ENCODE measurements around the gene RNF223. TPM values are rescaled to one million over a fixed set of nuclear protein-coding genes. Genes with fewer than 3 reads are reported as not detected.

The RNF223 gene
- total and polyA plus RNA-seq, 2 of the 13 experiments (the other 11 are each of a cell fraction or from before 2014, with no cell fraction given) = 0.03 TPM; not detected in 1

- no peaks in the 10 kb centered on the region for H3K27me3 ChIP-seq (ENCODE audit: control insufficient read depth in 1 of 2, insufficient read depth in 2 of 2, low read length in 2 of 2)
- H3K4me2 ChIP-seq (ENCODE audit: low read depth, low read length) = no peak overlapping the region
- in situ Hi-C loops (cut with HindIII; ENCODE audit: extremely low pct_ligation_motif_present, low pct_unique_long_range_greater_than_20kb) = no loop called here
- peaks cover 51 to 58% of the 10 kb centered on the region in 2 experiments; a peak in 4 of 5 replicates for H3K36me3 ChIP-seq (replicated peaks in 1 of 2; ENCODE audit: control insufficient read depth in 1 of 2, insufficient read depth in 2 of 2, low read length in 2 of 2)
- no peaks in the 10 kb centered on the region for H3K79me2 ChIP-seq (ENCODE audit: insufficient read depth, low read length)
- no TSS peak for BruUV-seq (replicated peaks)
- no peak overlapping the region for H3K27ac ChIP-seq (ENCODE audit: extremely low read length, insufficient read depth, low read length)
- H3K4me3 ChIP-seq (replicated peaks in 1 of 3; ENCODE audit: insufficient read depth in 1 of 3, low read depth in 2 of 3, low read length in 3 of 3) = no peak overlapping the region
- TF ChIP-seq MIER2 (CRISPR knock-in tag; IDR thresholded peaks at IDR 0.05) (no peak), HHEX (CRISPR knock-in tag; IDR thresholded peaks at IDR 0.05) (no peak), ERF (CRISPR knock-in tag; IDR thresholded peaks at IDR 0.05) (no peak), AGO2 (optimal IDR thresholded peaks at IDR 0.05; ENCODE audit: low read depth, low read length) (peak; percentile 55), RAD21 (CRISPR knock-in tag; IDR thresholded peaks at IDR 0.05) (no peak), ZNF326 (CRISPR knock-in tag; IDR thresholded peaks at IDR 0.05; ENCODE audit: borderline replicate concordance) (no peak)
- ATAC-seq (no peak), FAIRE-seq (no peak), DNase-seq (ENCODE audit: low spot score) (no peak)
- H4K20me1 ChIP-seq (ENCODE audit: insufficient read depth, low read length) = no peaks in the 10 kb centered on the region
- H3K4me1 ChIP-seq (ENCODE audit: insufficient read depth, low read length) = no peaks in the 10 kb centered on the region
- ChIA-PET POLR2A (no interaction called here), CTCF (ENCODE audit: low intra/inter-chr PET ratio, low total read pairs) (no interaction called here)
- H2AFZ ChIP-seq (ENCODE audit: low read length) = no peak overlapping the region
- 97% methylated on average over 17 of the region's 32 CpGs for whole genome bisulfite sequencing (ENCODE audit: low lambda C conversion rate)
- intact Hi-C loops (cut with micrococcal nuclease; ENCODE audit: unreplicated experiment) = no loop called here
- H3K9ac ChIP-seq (ENCODE audit: insufficient read depth, low read depth, low read length) = no peak overlapping the region
- no peaks in the 10 kb centered on the region for H3K9me3 ChIP-seq (ENCODE audit: low read length)
Observed at GRCh38 chr1:1050577-1051052, 23.5 kb downstream of the RNF223 start.

- no peak for FAIRE-seq
- CTCF ChIA-PET (ENCODE audit: low intra/inter-chr PET ratio, low total read pairs) = no interaction called here
- POLR2A ChIA-PET = no interaction called here
- no peak for DNase-seq (ENCODE audit: low spot score)
- 96% methylated on average over 7 of the region's 57 CpGs for WGBS (ENCODE audit: low lambda C conversion rate)
- no peaks in the 10 kb centered on the region for H4K20me1 ChIP-seq (ENCODE audit: insufficient read depth, low read length)
- no peaks in the 10 kb centered on the region for H3K4me1 ChIP-seq (ENCODE audit: insufficient read depth, low read length)
- in situ Hi-C loops (cut with HindIII; ENCODE audit: extremely low pct_ligation_motif_present, low pct_unique_long_range_greater_than_20kb) = no loop called here
- H3K4me3 ChIP-seq (replicated peaks in 1 of 3; ENCODE audit: insufficient read depth in 1 of 3, low read depth in 2 of 3, low read length in 3 of 3) = no peak overlapping the region
- no peaks in the 10 kb centered on the region for H3K27me3 ChIP-seq (ENCODE audit: control insufficient read depth in 1 of 2, insufficient read depth in 2 of 2, low read length in 2 of 2)
- no peaks in the 10 kb centered on the region for H3K79me2 ChIP-seq (ENCODE audit: insufficient read depth, low read length)
- no peak overlapping the region for H3K9ac ChIP-seq (ENCODE audit: insufficient read depth, low read depth, low read length)
- H3K9me3 ChIP-seq (ENCODE audit: low read length) = no peaks in the 10 kb centered on the region
- H2AFZ ChIP-seq (ENCODE audit: low read length) = no peak overlapping the region
- TF ChIP-seq YY1 (IDR thresholded peaks at IDR 0.05; ENCODE audit: insufficient read depth, insufficient replicate concordance, low read depth, low read length) = no peak
- 0 out of 2 replicates have a peak, but pooled peaks have one; percentile 54 for TF ChIP-seq RBFOX2 (IDR thresholded peaks at IDR 0.05; ENCODE audit: low read depth, low read length)
- TF ChIP-seq AGO2 (optimal IDR thresholded peaks at IDR 0.05; ENCODE audit: low read depth, low read length) = peak; percentile 56
- H3K4me2 ChIP-seq (ENCODE audit: low read depth, low read length) = no peak overlapping the region
- intact Hi-C loops (cut with micrococcal nuclease; ENCODE audit: unreplicated experiment) = no loop called here
- H3K36me3 ChIP-seq (replicated peaks in 1 of 2; ENCODE audit: control insufficient read depth in 1 of 2, insufficient read depth in 2 of 2, low read length in 2 of 2) = peaks cover 54 to 67% of the 10 kb centered on the region in 2 experiments; a peak in 4 of 5 replicates
- no peak for ATAC-seq
- H3K27ac ChIP-seq (ENCODE audit: extremely low read length, insufficient read depth, low read length) = no peak overlapping the region
- BruUV-seq (replicated peaks) = no TSS peak
Observed at GRCh38 chr1:1049318-1050165, 24.6 kb downstream of the RNF223 start.

All from HepG2 (cell line).